ENCODE results near the gene PRIMA1. TPM values are rescaled to one million over a fixed set of nuclear protein-coding genes. Genes with fewer than 3 reads are reported as not detected.
"Not testable (repeated sequence)": the region's sequence is repeated elsewhere in the genome, so short reads cannot be mapped to it uniquely, and the experiment has no call there.

PRIMA1 gene
- total RNA-seq, 2 donors from 2014 or later = 2.3 to 3.5 TPM

DNA sequence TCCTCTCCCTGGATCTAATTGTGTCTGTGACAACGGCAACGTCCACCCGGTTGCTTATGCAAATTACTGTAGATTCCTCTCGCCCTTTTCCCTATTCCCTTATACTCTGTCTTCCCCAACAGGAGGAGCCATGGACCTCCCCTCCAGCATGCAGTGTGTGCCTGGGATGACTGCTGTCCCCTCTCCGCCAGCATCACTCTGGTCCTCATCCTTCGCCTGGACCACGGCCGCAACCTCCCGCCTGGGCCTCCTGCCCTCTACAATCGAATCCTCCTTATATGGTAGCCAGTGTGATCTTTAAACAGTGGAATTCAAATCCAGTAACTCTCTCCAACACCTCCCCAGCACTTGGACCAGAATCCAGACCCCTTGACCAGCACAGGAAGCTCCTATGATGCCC, 30.6 kb upstream of the PRIMA1 start:
- Histone ChIP-seq H3K4me3 (no peak overlapping the region), H3K27ac (no peak overlapping the region), H3K9me3 (peaks cover 8% of the 10 kb centered on the region), H3K27me3 (replicated peaks; ENCODE audit: insufficient read depth) (no peaks in the 10 kb centered on the region), H3K4me1 (ENCODE audit: control insufficient read depth in 1 of 2, low read depth in 2 of 2) (no peaks in the 10 kb centered on the region), H3K36me3 (no peaks in the 10 kb centered on the region)
- DNase-seq (ENCODE audit: low spot score) = no peak
- TF ChIP-seq, protein P1, sequence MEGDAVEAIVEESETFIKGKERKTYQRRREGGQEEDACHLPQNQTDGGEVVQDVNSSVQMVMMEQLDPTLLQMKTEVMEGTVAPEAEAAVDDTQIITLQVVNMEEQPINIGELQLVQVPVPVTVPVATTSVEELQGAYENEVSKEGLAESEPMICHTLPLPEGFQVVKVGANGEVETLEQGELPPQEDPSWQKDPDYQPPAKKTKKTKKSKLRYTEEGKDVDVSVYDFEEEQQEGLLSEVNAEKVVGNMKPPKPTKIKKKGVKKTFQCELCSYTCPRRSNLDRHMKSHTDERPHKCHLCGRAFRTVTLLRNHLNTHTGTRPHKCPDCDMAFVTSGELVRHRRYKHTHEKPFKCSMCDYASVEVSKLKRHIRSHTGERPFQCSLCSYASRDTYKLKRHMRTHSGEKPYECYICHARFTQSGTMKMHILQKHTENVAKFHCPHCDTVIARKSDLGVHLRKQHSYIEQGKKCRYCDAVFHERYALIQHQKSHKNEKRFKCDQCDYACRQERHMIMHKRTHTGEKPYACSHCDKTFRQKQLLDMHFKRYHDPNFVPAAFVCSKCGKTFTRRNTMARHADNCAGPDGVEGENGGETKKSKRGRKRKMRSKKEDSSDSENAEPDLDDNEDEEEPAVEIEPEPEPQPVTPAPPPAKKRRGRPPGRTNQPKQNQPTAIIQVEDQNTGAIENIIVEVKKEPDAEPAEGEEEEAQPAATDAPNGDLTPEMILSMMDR (IDR thresholded peaks at IDR 0.05) = no peak
- no peak for ATAC-seq (ENCODE audit: insufficient number of reproducible peaks, low FRiP score, low read depth)

DNA sequence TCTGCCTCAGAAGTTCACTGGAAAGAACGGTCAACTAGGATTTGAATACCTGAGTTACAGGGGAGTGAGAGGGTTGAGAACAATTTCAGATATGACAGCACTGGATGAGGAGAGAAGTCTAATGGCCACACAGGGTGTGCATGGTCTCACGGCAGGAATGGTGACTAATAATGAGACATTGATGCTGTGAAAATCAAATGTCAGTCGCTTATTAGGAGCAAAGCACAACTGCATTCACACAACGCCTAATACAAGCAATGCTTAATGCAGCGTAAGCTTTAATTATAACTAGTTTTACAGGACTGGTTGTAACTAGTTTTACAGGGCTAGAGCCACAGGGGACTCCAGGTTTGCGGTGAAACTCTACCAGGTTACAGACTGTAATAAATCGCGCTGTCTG, 23.4 kb upstream of the PRIMA1 start:
- TF ChIP-seq, protein P1 (IDR thresholded peaks at IDR 0.05) = no peak
- no peaks in the 10 kb centered on the region for H3K27me3 ChIP-seq (replicated peaks; ENCODE audit: insufficient read depth)
- no peaks in the 10 kb centered on the region for H3K36me3 ChIP-seq
- DNase-seq (ENCODE audit: low spot score) (no peak), ATAC-seq (ENCODE audit: insufficient number of reproducible peaks, low FRiP score, low read depth) (no peak)
- H3K9me3 ChIP-seq = peaks cover 11% of the 10 kb centered on the region
- no peak overlapping the region for H3K27ac ChIP-seq
- H3K4me1 ChIP-seq (ENCODE audit: control insufficient read depth in 1 of 2, low read depth in 2 of 2) = no peaks in the 10 kb centered on the region
- H3K4me3 ChIP-seq = no peak overlapping the region

DNA sequence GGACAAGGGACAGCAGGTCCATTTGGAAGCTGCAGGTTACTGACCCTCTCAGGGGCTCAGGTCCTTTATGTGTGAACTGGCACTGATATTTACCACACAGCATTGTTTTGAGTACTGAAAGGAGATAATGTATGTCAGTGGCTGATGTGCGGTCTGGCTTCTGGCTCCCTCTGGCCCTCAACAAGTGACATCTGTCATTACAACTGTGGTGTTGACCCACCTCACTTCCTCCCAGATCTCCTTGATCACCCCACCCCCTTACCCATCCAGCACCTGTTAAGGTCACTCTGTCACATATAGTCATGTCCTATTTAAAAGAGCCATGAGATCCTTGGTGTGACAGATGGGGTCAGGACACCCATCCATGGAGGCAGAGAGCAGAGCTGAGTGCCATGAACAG, 22.7 kb upstream of the PRIMA1 start:
- Histone ChIP-seq H3K4me1 (ENCODE audit: control insufficient read depth in 1 of 2, low read depth in 2 of 2) (no peaks in the 10 kb centered on the region), H3K36me3 (no peaks in the 10 kb centered on the region), H3K27me3 (replicated peaks; ENCODE audit: insufficient read depth) (no peaks in the 10 kb centered on the region), H3K4me3 (no peak overlapping the region), H3K27ac (no peak overlapping the region), H3K9me3 (peaks cover 11% of the 10 kb centered on the region)
- TF ChIP-seq, protein P1 (IDR thresholded peaks at IDR 0.05) = no peak
- ATAC-seq (ENCODE audit: insufficient number of reproducible peaks, low FRiP score, low read depth) = no peak
- no peak for DNase-seq (ENCODE audit: low spot score)

DNA sequence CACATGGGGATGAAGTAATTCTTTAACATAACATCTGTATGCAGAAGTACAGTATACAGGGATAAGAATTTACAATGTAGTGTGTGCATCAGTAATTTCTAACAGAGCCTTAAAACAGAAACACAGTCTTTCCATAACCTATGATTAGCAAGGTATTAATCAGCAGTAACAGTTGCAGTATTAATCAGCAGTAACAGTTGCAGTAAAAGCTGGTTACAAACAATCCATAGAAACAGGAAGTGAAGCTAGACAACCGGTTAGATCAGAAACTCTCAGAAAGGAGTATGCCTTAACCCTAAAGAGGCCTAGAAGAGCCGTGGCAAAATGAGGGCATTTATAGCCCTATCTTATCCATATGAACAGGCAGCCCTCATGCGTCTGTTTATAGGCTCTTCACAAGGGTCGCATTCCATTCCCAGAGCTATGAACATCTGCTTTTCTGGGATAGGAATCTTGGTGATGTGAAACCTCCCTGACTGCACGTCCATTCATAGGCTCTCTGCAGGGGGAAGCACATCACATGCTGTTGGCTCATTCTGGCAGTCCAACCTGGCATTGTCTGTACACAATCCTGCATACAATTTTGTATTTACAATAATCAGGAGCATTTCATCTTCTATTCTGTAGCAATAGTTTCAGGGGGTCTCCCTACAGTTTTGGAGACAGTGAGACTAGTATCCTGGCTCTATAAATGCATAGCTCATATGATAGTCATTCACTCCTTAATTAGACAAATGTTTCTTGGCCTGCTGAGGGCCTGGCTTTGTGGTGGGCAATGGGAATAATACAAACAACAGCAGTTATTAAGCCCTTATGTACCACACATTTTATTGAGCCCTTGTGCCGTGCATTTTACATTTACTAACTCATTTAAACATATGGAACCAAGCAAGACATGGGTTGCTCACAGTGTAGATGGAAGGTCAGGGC, 21.5 kb upstream of the PRIMA1 start:
- ATAC-seq (ENCODE audit: insufficient number of reproducible peaks, low FRiP score, low read depth); H3K4me1 ChIP-seq (ENCODE audit: control insufficient read depth in 1 of 2, low read depth in 2 of 2); DNase-seq (ENCODE audit: low spot score); H3K36me3 ChIP-seq; H3K27me3 ChIP-seq (replicated peaks; ENCODE audit: insufficient read depth); H3K9me3 ChIP-seq; H3K27ac ChIP-seq; H3K4me3 ChIP-seq: not testable (repeated sequence)

DNA sequence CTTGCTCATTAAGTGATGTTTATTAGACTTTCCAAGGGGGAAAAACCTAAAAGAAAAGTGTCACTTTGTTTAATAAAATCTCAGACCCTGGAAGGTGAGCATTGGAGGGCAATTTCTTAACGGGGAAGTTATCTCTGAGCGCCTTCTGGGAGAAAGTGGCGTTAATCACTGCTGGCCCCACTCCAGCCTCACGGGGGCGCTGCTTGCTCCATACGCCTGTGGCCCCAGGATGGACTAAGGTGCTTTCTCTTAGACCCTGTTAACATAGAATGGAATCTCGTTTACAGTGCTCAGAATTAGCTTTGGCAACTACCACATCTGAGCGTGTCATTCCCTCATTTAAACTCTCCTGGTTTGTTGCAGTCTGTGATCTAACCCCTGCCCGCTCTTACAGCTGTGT, 16.4 kb upstream of the PRIMA1 start:
- ATAC-seq (ENCODE audit: insufficient number of reproducible peaks, low FRiP score, low read depth) (no peak), DNase-seq (ENCODE audit: low spot score) (no peak)
- Histone ChIP-seq H3K27me3 (replicated peaks; ENCODE audit: insufficient read depth) (no peaks in the 10 kb centered on the region), H3K9me3 (no peaks in the 10 kb centered on the region), H3K4me1 (ENCODE audit: control insufficient read depth in 1 of 2, low read depth in 2 of 2) (peaks cover 5 to 13% of the 10 kb centered on the region in 2 donors), H3K27ac (no peak overlapping the region), H3K4me3 (no peak overlapping the region), H3K36me3 (no peaks in the 10 kb centered on the region)
- TF ChIP-seq, protein P1 (IDR thresholded peaks at IDR 0.05) = no peak

Data from thoracic aorta (tissue), 2 donors.